GM18858 (cell line): Measurements from ENCODE around the gene MAGEA3.
A peak's percentile ranks its signal among the peaks of the same experiment; 100 is the strongest.
"Not testable (repeated sequence)": the region's sequence is repeated elsewhere in the genome, so short reads cannot be mapped to it uniquely, and the experiment has no call there.

Experiments used
- ATAC-seq: cut with Tn5 transposase; IDR thresholded peaks from one replicate; pipeline ENCODE4 v1.9.1; 2021; ENCODE audit not compliant: unreplicated experiment

MAGEA3 gene, protein sequence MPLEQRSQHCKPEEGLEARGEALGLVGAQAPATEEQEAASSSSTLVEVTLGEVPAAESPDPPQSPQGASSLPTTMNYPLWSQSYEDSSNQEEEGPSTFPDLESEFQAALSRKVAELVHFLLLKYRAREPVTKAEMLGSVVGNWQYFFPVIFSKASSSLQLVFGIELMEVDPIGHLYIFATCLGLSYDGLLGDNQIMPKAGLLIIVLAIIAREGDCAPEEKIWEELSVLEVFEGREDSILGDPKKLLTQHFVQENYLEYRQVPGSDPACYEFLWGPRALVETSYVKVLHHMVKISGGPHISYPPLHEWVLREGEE

DNA sequence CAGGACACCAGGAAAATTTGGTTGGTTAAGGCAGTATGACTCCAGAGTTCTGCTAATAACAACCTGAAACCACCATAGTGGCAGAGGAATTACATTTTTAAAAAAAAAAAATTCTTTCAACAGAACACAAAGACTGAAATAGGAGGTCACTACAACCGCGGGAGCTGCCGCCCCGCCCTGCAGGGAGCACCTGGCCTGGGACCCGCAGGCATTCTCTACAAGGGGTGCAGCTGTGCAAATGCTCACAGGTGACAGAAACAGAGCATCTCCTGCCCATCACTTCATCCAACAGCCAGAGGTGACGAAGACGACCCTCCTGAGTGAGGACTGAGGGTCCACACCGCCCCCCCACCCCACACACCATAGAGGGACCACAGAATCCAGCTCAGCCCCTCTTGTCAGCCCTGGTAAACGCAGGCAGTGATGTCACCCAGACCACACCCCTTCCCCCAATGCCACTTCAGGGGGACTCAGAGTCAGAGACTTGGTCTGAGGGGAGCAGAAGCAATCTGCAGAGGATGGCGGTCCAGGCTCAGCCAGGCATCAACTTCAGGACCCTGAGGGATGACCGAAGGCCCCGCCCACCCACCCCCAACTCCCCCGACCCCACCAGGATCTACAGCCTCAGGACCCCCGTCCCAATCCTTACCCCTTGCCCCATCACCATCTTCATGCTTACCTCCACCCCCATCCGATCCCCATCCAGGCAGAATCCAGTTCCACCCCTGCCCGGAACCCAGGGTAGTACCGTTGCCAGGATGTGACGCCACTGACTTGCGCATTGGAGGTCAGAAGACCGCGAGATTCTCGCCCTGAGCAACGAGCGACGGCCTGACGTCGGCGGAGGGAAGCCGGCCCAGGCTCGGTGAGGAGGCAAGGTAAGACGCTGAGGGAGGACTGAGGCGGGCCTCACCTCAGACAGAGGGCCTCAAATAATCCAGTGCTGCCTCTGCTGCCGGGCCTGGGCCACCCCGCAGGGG lies at the start of gene MAGEA3:
MAGEA3 (plus strand) TSS at position 843 of the 980 bp plus-strand sequence. CDS start 2,039 bp downstream, outside the sequence.
- not testable (repeated sequence) for ATAC-seq

DNA sequence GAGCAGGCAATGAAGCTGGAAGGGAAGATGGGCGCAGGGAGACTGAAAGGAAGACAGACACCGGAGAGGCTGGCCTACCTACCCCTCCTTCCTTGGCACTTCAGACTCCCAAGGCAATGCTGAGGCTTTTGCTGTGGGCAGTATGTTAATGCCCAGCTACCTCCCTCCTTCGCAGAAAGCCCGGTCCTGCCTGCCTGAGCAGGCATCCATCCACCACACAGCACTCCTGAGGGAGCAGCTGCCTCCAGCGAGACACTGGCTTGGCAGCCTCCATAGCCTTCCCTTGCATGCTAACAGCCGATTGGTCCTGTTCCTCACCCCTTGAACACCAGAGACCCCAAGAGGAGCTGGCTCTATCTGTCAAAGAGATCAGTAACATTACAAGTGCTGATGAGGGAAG lies 46.5 kb upstream of the MAGEA3 start:
- ATAC-seq: no peak

DNA sequence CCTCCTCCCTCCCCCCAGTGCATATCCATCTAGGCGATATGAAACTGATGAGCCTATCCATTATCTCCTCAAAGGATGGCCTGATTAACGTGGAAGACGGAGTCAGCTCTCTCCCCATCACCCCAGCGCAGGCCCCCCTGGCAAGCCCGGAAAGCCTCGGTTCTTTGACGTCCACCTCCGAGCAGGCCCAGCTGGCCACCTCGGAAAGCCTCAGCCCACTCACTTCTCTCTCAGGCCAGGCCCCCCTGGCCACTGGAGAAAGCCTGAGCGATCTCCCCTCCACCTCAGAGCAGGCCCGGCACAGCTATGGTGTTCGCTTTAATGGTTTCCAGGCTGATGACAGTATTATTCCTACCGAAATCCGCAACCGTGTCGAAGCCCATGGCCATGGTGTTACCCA lies 46.1 kb upstream of the MAGEA3 start:
- no peak for ATAC-seq

DNA sequence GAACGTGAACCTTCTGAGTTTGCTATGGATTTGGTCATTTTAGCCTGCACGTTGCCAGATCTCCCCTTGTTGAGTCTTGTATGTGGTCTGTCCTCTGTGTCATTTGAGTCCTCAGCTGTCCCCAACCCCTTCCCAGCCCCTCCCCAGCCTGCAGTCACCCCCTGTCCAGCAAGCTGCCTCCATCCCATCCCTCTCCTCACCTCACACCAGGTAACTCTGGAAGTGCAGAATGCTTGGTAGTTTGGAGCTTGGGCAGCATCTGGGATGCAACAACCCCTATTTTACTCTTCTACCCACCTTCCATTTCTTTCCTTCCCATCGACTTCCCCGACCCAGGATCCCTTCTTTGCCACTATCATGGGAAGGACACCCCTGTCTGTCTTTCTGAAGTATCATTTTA lies 42.5 kb upstream of the MAGEA3 start:
- no peak for ATAC-seq

DNA sequence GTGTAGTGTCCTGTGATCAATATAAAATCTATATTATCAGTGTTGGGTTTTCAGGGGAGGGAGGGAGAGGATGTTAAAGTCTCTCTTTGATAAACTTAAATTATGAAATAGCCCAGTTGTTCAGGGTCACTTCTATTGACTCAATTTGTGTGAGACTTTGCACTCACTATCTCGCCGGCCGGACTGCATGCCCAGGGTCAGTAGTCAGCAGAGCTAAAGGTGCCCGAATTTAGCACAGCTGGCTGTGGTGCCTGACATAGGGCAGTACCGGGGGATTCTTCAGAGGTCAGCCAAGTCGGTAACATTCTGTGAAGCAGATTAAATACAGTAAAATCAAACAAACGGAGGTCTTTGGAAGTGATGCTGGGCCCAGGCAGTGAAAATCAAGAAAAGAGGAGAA lies 41.7 kb upstream of the MAGEA3 start:
- no peak for ATAC-seq

DNA sequence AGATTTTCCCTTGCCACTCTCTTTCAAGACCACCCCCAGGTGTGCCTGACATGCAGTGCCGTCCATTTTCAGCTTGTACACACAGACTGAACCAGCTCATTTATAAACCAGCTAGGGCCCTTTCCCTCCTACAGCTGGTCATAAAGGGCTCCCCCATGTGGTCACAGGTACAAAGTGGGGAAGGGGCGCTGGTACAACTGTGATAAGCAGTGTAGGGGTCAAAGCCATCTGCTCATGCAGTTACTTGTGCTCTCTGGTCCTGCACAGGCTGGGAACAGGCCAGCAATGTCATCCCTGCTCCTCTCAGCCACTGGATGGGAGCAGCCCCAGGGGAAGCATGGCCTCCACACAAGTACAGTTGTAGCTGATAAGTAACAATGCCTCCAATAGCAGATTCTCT lies 40.3 kb upstream of the MAGEA3 start:
- ATAC-seq: no peak

DNA sequence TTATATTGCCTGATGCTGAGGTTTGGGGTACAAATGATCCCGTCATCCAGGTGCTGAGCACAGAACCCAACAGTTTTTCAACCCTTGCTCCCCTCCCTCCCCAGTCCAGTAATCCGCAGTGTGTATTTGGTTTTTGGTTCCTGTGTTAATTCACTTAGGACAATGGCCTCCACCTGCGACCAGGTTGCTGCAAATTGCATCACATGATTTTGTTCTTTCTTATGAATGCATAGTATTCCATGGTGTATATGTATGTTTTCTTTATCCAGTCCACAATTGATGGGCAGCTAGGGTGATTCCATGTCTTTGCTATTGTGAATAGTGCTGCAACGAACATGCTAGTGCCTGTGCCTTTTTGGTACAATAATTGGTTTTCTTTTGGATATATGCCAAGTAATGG lies 35.5 kb upstream of the MAGEA3 start:
- no peak for ATAC-seq

DNA sequence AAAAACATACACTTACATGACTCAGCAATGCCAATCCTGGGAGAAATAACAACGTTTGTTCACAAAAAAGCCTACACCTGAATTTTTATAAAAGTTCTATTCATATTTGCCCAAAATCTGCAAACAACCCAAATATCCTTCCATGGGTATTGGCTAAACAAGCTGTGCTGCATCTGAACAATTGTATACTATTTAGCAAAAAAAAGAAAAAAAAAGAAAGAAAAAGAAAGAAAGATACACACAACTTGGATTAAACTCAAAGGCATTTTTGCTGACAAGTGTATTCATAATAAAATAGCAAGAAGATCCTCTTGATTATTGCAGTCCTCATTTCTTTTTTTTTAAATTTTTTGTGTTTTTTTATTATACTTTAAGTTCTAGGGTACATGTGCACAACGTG lies 24.5 kb upstream of the MAGEA3 start:
- ATAC-seq: no peak

DNA sequence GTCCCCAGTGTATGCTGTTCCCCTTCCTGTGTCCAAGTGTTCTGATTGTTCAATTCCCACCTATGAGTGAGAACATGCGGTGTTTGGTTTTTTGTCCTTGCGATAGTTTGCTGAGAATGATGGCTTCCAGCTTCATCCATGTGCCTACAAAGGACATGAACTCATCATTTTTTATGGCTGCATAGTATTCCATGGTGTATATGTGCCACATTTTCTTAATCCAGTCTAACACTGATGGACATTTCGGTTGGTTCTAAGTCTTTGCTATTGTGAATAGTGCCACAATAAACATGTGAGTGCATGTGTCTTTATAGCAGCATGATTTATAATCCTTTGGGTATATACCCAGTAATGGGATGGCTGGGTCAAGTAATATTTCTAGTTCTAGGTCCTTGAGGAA lies 23.9 kb upstream of the MAGEA3 start:
- not testable (repeated sequence) for ATAC-seq

DNA sequence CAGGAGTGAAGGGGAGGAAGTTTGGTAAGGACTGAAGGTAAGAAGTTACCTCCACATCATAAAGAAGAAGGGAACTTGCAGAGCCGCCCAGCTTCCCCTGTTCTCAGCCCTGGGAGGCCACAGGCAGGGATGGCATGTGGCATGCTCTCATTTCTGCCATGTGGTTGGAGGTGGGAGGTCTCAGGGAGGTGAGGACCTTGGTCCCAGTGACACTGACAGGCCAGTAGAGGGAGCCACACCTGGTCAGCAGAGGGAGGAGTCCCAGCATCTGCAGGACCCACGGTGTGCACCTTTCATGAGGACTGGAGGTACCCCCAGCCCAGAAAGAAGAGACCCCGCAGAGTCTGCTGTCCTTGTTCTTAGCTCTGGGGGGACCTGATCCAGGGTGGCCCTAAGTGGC lies 17.6 kb upstream of the MAGEA3 start:
- peak; percentile 66 for ATAC-seq

DNA sequence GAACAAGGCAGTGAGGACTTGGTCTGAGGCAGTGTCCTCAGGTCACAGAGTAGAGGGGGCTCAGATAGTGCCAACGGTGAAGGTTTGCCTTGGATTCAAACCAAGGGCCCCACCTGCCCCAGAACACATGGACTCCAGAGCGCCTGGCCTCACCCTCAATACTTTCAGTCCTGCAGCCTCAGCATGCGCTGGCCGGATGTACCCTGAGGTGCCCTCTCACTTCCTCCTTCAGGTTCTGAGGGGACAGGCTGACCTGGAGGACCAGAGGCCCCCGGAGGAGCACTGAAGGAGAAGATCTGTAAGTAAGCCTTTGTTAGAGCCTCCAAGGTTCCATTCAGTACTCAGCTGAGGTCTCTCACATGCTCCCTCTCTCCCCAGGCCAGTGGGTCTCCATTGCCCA lies 1.8 kb downstream of the MAGEA3 start:
- ATAC-seq: not testable (repeated sequence)

DNA sequence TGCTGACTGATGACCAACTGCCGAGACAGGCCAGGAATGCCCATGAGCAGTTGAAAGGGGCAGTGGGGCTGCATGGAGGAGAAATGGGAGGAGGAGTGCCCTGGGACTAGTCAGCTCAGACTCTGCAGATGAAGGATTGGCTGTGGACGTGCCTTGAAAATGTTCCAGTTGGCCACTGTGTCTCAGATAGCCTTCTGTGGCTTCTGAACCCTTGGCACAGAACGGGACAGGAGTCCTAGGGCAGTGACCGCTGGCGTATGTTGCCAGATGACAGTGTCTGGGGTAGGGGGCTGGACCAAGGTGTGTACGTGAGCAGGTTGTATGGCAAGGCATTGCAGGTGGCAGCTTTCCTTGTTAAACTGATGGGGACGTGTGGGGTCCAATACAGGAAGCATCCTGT lies 7.9 kb downstream of the MAGEA3 start:
- not testable (repeated sequence) for ATAC-seq

DNA sequence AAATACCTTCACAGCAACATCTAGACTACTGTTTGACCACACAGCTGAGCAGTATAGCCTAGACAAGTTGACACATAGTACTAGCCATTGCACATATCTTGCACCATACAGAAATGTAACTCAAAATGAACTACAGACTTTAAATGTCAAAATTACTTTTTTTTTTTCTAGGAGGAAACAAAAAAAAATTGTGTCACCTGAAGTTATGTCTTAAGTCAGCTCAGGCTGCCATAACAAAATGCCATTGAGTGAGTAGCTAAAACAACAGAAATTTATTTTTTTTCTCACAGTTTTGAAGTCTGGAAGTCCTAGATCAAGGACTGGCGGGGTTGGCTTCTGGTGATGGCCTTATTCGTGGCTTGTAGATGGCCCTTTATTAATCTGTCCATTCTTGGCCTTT lies 10.6 kb downstream of the MAGEA3 start, which contains the start of gene CSAG2:
CSAG2 (minus strand) TSS at position 101 of the 400 bp plus-strand sequence. CDS start 161 bp downstream, outside the sequence.
- not testable (repeated sequence) for ATAC-seq

DNA sequence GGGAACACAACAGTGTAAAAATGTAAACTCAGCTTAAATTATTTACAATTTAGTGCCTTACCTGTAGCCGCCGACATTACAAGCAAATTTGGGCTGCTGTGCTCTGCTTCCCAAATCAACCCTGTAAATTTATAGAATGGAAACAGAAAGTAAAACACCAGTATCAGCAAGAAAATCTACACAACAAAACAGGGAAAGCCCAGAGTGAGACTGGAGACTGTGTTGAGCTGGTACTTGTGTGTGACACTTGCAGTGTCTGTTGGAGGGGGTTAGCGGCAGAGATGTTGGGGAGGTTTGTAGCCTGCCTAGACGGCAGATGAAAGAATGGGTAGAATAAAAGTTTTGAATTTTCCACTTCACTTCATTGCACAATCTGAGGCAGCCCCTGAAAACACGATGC lies 14.6 kb downstream of the MAGEA3 start:
- ATAC-seq: not testable (repeated sequence)

DNA sequence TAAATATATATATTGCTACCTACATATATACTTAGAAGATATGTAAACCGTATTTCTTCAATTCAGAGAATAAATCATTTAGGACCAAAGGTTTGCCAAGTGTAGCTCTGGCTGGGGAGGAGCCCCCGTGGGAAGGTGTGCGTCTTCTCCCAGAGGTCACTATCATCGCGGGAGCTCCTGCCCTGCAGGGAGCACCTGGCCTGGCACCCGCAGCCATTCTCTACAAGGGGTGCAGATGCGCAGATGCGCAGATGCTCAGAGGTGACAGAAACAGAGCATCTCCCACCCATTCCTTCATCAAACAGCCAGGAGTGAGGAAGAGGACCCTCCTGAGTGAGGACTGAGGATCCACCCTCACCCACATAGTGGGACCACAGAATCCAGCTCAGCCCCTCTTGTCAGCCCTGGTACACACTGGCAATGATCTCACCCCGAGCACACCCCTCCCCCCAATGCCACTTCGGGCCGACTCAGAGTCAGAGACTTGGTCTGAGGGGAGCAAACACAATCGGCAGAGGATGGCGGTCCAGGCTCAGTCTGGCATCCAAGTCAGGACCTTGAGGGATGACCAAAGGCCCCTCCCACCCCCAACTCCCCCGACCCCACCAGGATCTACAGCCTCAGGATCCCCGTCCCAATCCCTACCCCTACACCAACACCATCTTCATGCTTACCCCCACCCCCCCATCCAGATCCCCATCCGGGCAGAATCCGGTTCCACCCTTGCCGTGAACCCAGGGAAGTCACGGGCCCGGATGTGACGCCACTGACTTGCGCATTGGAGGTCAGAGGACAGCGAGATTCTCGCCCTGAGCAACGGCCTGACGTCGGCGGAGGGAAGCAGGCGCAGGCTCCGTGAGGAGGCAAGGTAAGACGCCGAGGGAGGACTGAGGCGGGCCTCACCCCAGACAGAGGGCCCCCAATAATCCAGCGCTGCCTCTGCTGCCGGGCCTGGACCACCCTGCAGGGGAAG lies 15.5 kb downstream of the MAGEA3 start, which contains the start of gene MAGEA2B:
MAGEA2B (plus strand) TSS at position 814 of the 973 bp plus-strand sequence. CDS start 2,479 bp downstream, outside the sequence.
- not testable (repeated sequence) for ATAC-seq

DNA sequence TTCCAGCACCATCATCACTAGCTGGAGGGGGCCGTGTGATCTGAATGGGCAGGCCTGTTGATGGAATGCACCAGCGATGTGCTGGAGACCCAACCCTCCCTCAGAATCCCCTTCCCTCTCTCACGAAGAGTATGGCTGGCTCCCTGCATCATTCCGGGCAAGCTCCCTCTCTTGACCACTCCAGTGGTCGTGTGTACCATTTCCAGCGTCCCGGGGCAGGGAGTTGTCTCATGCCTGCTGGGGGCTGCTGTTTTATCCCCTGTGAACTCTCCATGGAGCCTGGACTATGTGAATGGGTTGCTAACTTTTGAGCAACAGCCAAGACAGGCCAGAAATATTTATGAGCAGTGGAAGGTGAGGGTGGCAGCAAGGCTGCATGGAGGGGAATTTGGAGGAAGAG lies 26.8 kb downstream of the MAGEA3 start:
- no peak for ATAC-seq

DNA sequence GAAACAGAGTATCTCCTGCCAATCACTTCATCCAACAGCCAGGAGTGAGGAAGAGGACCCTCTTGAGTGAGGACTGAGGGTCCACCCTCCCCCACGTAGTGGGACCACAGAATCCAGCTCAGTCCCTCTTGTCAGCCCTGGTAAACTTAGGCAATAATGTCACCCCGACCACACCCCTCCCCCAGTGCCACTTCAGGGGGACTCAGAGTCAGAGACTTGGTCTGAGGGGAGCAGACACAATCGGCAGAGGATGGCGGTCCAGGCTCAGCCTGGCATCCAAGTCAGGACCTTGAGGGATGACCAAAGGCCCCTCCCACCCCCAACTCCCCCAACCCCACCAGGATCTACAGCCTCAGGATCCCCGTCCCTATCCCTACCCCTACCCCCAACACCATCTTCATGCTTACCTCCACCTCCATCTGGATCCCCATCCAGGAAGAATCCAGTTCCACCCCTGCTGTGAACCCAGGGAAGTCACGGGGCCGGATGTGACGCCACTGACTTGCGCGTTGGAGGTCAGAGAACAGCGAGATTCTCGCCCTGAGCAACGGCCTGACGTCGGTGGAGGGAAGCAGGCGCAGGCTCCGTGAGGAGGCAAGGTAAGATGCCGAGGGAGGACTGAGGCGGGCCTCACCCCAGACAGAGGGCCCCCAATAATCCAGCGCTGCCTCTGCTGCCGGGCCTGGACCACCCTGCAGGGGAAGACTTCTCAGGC lies 34.8 kb downstream of the MAGEA3 start, which contains the start of the genes CSAG1 and MAGEA12:
CSAG1 (minus strand) TSS at position 461 of the 715 bp plus-strand sequence. CDS start 1,261 bp downstream, outside the sequence.
MAGEA12 (plus strand) TSS at position 497 of the 715 bp plus-strand sequence. CDS start 2,405 bp downstream, outside the sequence.
- no peak for ATAC-seq

DNA sequence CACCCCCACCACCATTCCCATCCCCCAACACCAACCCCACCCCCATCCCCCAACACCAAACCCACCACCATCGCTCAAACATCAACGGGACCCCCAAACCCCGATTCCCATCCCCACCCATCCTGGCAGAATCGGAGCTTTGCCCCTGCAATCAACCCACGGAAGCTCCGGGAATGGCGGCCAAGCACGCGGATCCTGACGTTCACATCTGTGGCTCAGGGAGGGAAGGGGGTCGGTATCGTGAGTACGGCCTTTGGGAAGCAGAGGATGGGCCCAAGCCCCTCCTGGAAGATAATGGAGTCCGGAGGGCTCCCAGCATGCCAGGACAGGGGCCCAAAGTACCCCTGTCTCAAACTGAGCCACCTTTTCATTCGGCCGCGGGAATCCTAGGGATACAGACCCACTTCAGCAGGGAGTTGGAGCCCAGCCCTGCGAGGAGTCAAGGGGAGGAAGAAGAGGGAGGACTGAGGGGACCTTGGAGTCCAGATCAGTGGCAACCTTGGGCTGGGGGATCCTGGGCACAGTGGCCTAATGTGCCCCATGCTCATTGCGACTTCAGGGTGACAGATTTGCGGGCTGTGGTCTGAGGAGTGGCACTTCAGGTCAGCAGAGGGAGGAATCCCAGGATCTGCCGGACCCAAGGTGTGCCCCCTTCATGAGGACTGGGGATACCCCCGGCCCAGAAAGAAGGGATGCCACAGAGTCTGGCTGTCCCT lies 35.7 kb downstream of the MAGEA3 start:
- ATAC-seq: not testable (repeated sequence)

DNA sequence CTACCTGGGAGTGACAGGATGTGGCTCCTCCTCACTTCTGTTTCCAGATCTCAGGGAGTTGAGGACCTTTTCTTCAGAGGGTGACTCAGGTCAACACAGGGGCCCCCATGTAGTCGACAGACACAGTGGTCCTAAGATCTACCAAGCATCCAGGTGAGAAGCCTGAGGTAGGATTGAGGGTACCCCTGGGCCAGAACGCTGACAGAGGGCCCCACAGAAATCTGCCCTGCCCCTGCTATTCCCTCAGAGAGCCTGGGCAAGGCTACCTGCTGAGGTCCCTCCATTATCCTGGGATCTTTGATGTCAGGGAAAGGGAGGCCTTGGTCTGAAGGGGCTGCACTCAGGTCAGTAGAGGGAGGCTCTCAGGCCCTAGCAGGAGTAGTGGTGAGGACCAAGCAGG lies 36.5 kb downstream of the MAGEA3 start:
- ATAC-seq: no peak
